NT2/D1 (cell line): Measurements from ENCODE around the gene ITIH6.

ENCODE experiments used
- SUZ12 ChIP-seq: IDR thresholded peaks from 2 replicates; pipeline ENCODE4 v1.6.1; 2011; ENCODE audit not compliant: insufficient read length, insufficient read depth; ENCODE audit errors: extremely low read depth
- YY1 ChIP-seq: IDR thresholded peaks from 2 replicates; pipeline ENCODE4 v1.6.1; 2011; ENCODE audit not compliant: insufficient read length, insufficient read depth
- ZNF274 ChIP-seq: IDR thresholded peaks from 2 replicates; pipeline ENCODE4 v1.6.1; 2011; ENCODE audit warnings: mild to moderate bottlenecking, low read depth, low read length

DNA sequence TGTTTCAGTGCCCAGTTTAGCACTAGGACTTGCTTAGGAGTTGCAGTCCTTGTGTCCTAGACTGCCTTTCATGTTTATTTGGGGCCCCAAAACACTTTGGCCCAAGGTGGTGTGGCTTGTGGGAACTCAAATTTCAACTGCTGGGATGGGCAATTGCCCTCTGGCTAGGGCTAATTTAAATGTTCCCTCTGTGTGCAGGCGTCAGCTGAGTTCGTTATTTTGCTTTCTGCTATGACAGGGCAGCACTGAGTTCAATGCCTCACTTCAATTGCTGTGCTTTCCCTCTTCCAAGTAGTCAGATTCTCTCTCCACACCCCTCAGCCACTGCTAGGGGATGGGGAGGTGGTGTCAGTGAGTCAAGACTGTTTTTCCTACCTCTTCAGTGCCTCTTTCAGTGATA is 51.1 kb downstream of the ITIH6 start:
- TF ChIP-seq ZNF274 = no peak
- TF ChIP-seq YY1 = no peak
- no peak for TF ChIP-seq SUZ12
